Neuronal stem cell (in vitro differentiated cells): ENCODE results near the gene ALKBH5.

Source experiments
- DNase-seq: peaks from one replicate; pipeline ENCODE4 v3.0.0-alpha.2; 2013; ENCODE audit warnings: low spot score
- H2AFZ ChIP-seq: one replicate; pipeline ENCODE4 v1.6.1; 2013; ENCODE audit warnings: mild to moderate bottlenecking, low read length, inconsistent platforms
- H2AK5ac ChIP-seq: 2 replicates; pipeline ENCODE4 v1.6.1; 2013; ENCODE audit warnings: low read depth, mild to moderate bottlenecking, inconsistent platforms, low read length, moderate library complexity, mixed read lengths
- H2BK120ac ChIP-seq: 2 replicates; pipeline ENCODE4 v1.6.1; 2013; ENCODE audit warnings: low read depth, mild to moderate bottlenecking, inconsistent platforms, low read length, moderate library complexity, mixed read lengths
- H2BK12ac ChIP-seq: one replicate; pipeline ENCODE4 v1.6.1; 2013; ENCODE audit warnings: low read length, inconsistent platforms
- H2BK15ac ChIP-seq: 2 replicates; pipeline ENCODE4 v1.6.1; 2013; ENCODE audit warnings: mild to moderate bottlenecking, low read length, inconsistent platforms, mixed read lengths
- H2BK5ac ChIP-seq: one replicate; pipeline ENCODE4 v1.6.1; 2013; ENCODE audit warnings: inconsistent platforms, mild to moderate bottlenecking, low read length, moderate library complexity
- H3K14ac ChIP-seq: one replicate; pipeline ENCODE4 v1.6.1; 2013; ENCODE audit warnings: low read length, inconsistent platforms
- H3K18ac ChIP-seq: 2 replicates; pipeline ENCODE4 v1.6.1; 2013; ENCODE audit warnings: low read length, inconsistent platforms
- H3K23ac ChIP-seq: 2 replicates; pipeline ENCODE4 v1.6.1; 2013; ENCODE audit warnings: low read depth, mild to moderate bottlenecking, mixed read lengths, low read length, inconsistent platforms; ENCODE audit not compliant: poor library complexity
- H3K27ac ChIP-seq: replicated peaks from 3 replicates; pipeline ENCODE4 v1.5.1; 2013; ENCODE audit warnings: low read length, inconsistent platforms
- H3K27me3 ChIP-seq, 3 experiments: 2 replicates each; pipeline ENCODE4 v1.6.1; 2013; ENCODE audit warnings: low read length in 3 of 3, mild to moderate bottlenecking in 2 of 3, inconsistent platforms in 1 of 3, low read depth in 1 of 3, mixed read lengths in 1 of 3, moderate library complexity in 1 of 3; ENCODE audit not compliant: control insufficient read depth in 3 of 3, insufficient read depth in 3 of 3
- H3K36me3 ChIP-seq, 2 donors: replicated peaks in 1 of 2; 2 replicates each; pipeline ENCODE4 v1.6.1; 2013; ENCODE audit warnings: low read length in 2 of 2; ENCODE audit not compliant: control insufficient read depth in 2 of 2, insufficient read depth in 2 of 2
- H3K4ac ChIP-seq: 2 replicates; pipeline ENCODE4 v1.6.1; 2013; ENCODE audit warnings: inconsistent platforms, mild to moderate bottlenecking, low read length, moderate library complexity
- H3K4me1 ChIP-seq, 2 donors: 1 replicate in 1 of 2; 2 replicates in 1 of 2; pipeline ENCODE4 v1.6.1; 2013; ENCODE audit warnings: low read length in 2 of 2, low read depth in 1 of 2; ENCODE audit not compliant: control insufficient read depth in 2 of 2, insufficient read depth in 1 of 2
- H3K4me2 ChIP-seq: one replicate; pipeline ENCODE4 v1.6.1; 2013; ENCODE audit warnings: mild to moderate bottlenecking, low read length, inconsistent platforms; ENCODE audit not compliant: insufficient read depth, poor library complexity, severe bottlenecking
- H3K4me3 ChIP-seq, 2 donors: 2 replicates each; pipeline ENCODE4 v1.5.1; 2013; ENCODE audit warnings: low read length in 2 of 2, mild to moderate bottlenecking in 2 of 2, inconsistent platforms in 1 of 2, moderate library complexity in 1 of 2
- H3K79me1 ChIP-seq: one replicate; pipeline ENCODE4 v1.6.1; 2013; ENCODE audit warnings: low read depth, mild to moderate bottlenecking, inconsistent platforms, low read length, moderate library complexity
- H3K9ac ChIP-seq: one replicate; pipeline ENCODE4 v1.6.1; 2013; ENCODE audit warnings: mild to moderate bottlenecking, low read depth, low read length, inconsistent platforms; ENCODE audit not compliant: poor library complexity
- H3K9me3 ChIP-seq, 2 donors: replicated peaks in 1 of 2; 2 replicates each; pipeline versions ENCODE3 to v1.6.1; 2013; ENCODE audit warnings: low read length in 2 of 2, mild to moderate bottlenecking in 2 of 2, inconsistent platforms in 1 of 2, low read depth in 1 of 2, mixed read lengths in 1 of 2, moderate library complexity in 1 of 2; ENCODE audit not compliant: control insufficient read depth in 2 of 2, insufficient read depth in 1 of 2
- H4K8ac ChIP-seq: one replicate; pipeline ENCODE4 v1.6.1; 2013; ENCODE audit warnings: low read depth, mild to moderate bottlenecking, inconsistent platforms, low read length, moderate library complexity
- H4K91ac ChIP-seq: one replicate; pipeline ENCODE4 v1.6.1; 2013; ENCODE audit warnings: low read length, low read depth, mild to moderate bottlenecking, inconsistent platforms; ENCODE audit not compliant: poor library complexity
- WGBS, 2 donors: extraction: QIAGEN DNeasy Blood & Tissue Kit; methylation state at CpG; one replicate each; pipeline ENCODE4 v1.1.7; 2013; ENCODE audit warnings: missing lambda C conversion rate in 2 of 2, mixed read lengths in 1 of 2; ENCODE audit not compliant: insufficient read length in 2 of 2, insufficient replicate concordance in 1 of 2; ENCODE audit errors: extremely low coverage in 2 of 2; 5-methylcytosine and 5-hydroxymethylcytosine counted together

ALKBH5 gene

DNA sequence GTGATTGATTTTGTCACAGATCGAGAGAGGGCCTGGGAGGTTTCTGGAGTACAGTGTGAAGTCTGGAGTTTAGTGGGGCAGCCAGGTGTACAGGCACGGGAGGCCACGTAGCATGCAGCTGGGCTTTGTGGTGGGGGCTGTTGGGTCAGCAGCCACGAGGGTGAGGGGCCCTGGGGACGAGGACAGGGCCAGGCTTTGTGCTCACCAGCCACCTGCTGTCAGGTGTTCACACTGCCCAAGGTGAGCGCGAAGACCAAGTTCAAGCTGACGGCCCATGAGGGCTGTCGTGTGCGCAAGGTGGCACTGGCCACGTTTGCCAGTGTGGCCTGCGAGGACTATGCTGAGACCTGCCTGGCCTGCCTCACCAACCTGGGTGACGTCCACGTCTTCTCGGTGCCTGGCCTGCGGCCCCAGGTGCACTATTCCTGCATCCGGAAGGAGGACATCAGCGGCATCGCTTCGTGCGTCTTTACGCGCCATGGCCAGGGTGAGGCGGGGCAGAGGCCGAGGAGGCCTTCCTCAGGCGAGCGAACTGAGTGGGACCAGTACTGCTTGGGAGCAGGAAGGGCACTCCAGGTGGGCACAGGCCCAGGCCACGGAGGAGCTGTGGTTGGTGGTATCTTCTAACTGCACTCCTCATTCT lies 57.7 kb downstream of the ALKBH5 start:
- peaks cover 14% of the 10 kb centered on the region for H3K79me1 ChIP-seq
- no peak overlapping the region for H3K27ac ChIP-seq
- H3K4ac ChIP-seq = no peak overlapping the region
- peak overlapping the region; percentile 73 for H3K23ac ChIP-seq
- H2BK12ac ChIP-seq = peak overlapping the region; percentile 84
- H3K9me3 ChIP-seq = peaks cover 0 to 3% of the 10 kb centered on the region in 2 donors
- H4K91ac ChIP-seq = no peak overlapping the region
- H2BK120ac ChIP-seq = no peak overlapping the region
- H3K27me3 ChIP-seq = no peaks in the 10 kb centered on the region
- no peak overlapping the region for H3K9ac ChIP-seq
- H3K36me3 ChIP-seq = peaks cover 81 to 92% of the 10 kb centered on the region in 2 donors
- WGBS, 2 donors = no CpG with 5 or more reads among the region's 28 CpGs
- peak overlapping the region; percentile 82 for H3K14ac ChIP-seq
- H2BK15ac ChIP-seq = no peak overlapping the region
- no peak overlapping the region for H3K4me2 ChIP-seq
- no peak for DNase-seq
- H2BK5ac ChIP-seq = peak overlapping the region; percentile 24
- no peak overlapping the region for H2AK5ac ChIP-seq
- no peak overlapping the region for H3K18ac ChIP-seq
- H3K4me3 ChIP-seq = peak overlapping the region in 1 of 2 donors; percentile 52
- H3K4me1 ChIP-seq = no peaks in the 10 kb centered on the region
- H2AFZ ChIP-seq = no peak overlapping the region
- H4K8ac ChIP-seq = no peak overlapping the region

DNA sequence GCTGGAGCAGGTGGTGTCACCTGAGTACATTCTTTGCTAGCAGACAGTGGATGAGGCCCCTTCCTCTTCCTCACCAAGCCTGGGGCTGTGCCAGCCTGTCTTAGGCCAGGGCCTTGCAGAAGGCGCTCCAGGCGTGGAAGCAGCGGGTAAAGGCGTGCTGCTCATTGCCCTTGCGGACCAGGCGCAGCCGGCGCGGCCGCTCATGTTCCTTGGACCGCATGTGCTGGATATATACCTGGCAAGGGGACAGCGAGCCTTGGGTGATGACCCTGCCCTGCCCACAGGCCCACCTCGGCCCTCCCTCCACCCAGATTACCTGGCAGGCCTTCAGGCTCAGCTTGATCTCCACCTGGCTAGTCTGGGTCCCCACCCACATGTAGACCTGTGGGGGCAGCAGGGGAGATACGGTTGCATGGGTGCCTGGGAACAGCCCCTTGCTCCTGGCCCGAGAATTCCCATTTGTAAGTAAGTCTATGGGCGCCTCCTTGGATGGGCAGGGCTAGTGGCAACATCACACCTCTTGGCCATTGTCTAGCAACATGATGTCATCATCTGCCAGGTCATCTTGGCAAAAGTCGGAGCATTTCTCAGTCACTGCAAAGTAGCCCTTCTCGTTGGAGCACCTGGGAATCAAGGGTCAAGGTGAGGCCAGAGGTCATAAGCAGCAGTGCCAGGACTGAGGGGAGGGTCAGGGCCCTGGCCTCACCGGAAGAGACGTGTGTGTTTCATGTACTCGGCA lies 61.6 kb downstream of the ALKBH5 start:
- Histone ChIP-seq H2AK5ac (no peak overlapping the region), H3K36me3 (peaks cover 69 to 89% of the 10 kb centered on the region in 2 donors), H3K23ac (no peak overlapping the region), H4K8ac (peak overlapping the region; percentile 52), H2BK15ac (no peak overlapping the region), H2AFZ (no peak overlapping the region), H3K4me2 (no peak overlapping the region), H2BK120ac (no peak overlapping the region), H3K4me1 (peaks cover 0 to 9% of the 10 kb centered on the region in 2 donors), H3K14ac (no peak overlapping the region), H3K4me3 (no peak overlapping the region), H3K27me3 (no peaks in the 10 kb centered on the region), H2BK12ac (no peak overlapping the region), H3K27ac (no peak overlapping the region), H3K9ac (peak overlapping the region; percentile 68), H3K4ac (no peak overlapping the region), H4K91ac (no peak overlapping the region), H3K18ac (no peak overlapping the region), H3K79me1 (peaks cover 11% of the 10 kb centered on the region), H2BK5ac (no peak overlapping the region), H3K9me3 (peaks cover 0 to 3% of the 10 kb centered on the region in 2 donors)
- DNase-seq = no peak
- no CpG with 5 or more reads among the region's 21 CpGs for WGBS, 2 donors

GRCh38 chr17:18246109-18246725 lies 62.6 kb downstream of the ALKBH5 start:
- Histone ChIP-seq H3K36me3 (peaks cover 68 to 89% of the 10 kb centered on the region in 2 donors), H2AFZ (no peak overlapping the region), H3K14ac (no peak overlapping the region), H4K8ac (peak overlapping the region; percentile 48), H2BK5ac (no peak overlapping the region), H2BK12ac (no peak overlapping the region), H4K91ac (no peak overlapping the region), H2BK15ac (no peak overlapping the region), H3K23ac (peak overlapping the region; percentile 11), H3K18ac (no peak overlapping the region), H3K9ac (peak overlapping the region; percentile 66), H3K79me1 (peaks cover 11% of the 10 kb centered on the region), H3K27me3 (no peaks in the 10 kb centered on the region), H2BK120ac (no peak overlapping the region), H3K4me3 (no peak overlapping the region), H3K27ac (no peak overlapping the region), H3K4me1 (peaks cover 0 to 9% of the 10 kb centered on the region in 2 donors), H3K4ac (no peak overlapping the region), H2AK5ac (peak overlapping the region; percentile 89), H3K9me3 (peaks cover 0 to 3% of the 10 kb centered on the region in 2 donors), H3K4me2 (no peak overlapping the region)
- DNase-seq = no peak
- WGBS, 2 donors = no CpG with 5 or more reads among the region's 24 CpGs
